Measurements from ENCODE around the gene ATRIP. TPM values are rescaled to one million over a fixed set of nuclear protein-coding genes. Genes with fewer than 3 reads are reported as not detected.
A peak's percentile ranks its signal among the peaks of the same experiment; 100 is the strongest.
"Not testable (repeated sequence)": the region's sequence is repeated elsewhere in the genome, so short reads cannot be mapped to it uniquely, and the experiment has no call there.

The ATRIP gene
- total RNA-seq, 1 experiment from 2014 or later, result 12.8 TPM

DNA sequence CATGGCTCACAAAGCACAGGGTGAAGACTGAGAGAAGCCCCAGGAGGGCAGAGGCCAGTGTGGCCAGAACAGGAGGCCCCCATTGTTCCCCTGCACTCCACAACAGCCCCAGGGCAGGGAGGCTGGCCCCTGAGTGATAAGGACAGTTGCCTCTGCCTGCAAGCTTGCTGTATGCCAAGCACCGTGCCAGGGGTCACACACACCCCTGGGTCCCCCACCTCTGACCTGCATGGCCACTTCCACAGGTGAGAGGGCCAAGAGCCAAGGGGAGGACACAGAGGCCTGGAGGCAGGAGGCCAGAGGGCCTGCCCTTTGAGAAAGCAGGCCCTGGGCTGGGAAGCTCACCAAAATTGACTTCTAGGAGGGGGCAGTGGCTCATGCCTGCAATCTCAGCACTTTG lies 23.7 kb downstream of the ATRIP start:
- no peaks in the 10 kb centered on the region for H3K36me3 ChIP-seq
- DNase-seq, result peak; percentile 45 to 58
- H3K4me1 ChIP-seq, result peaks cover 19% of the 10 kb centered on the region
- no peak overlapping the region for H3K4me3 ChIP-seq
- H3K9me3 ChIP-seq (replicated peaks), result no peaks in the 10 kb centered on the region
- no peaks in the 10 kb centered on the region for H3K27me3 ChIP-seq
- H3K27ac ChIP-seq, result peak overlapping the region; percentile 51

DNA sequence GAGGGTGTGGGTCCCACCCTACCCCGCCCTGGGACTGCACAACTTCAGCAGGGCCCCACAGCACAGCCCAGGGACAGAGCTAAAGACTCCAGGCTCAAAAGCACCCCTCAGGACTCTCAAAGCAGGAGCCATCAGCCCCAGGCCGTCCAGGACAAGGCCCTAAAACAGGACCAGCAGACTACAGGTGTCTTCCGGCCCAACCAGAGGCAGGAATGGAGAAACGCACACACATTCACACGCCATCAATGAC lies 26.1 kb downstream of the ATRIP start:
- H3K36me3 ChIP-seq, result no peaks in the 10 kb centered on the region
- H3K27ac ChIP-seq, result peak overlapping the region; percentile 92
- no peak for DNase-seq
- peak overlapping the region; percentile 70 for H3K4me3 ChIP-seq
- peaks cover 16% of the 10 kb centered on the region for H3K4me1 ChIP-seq
- no peaks in the 10 kb centered on the region for H3K9me3 ChIP-seq (replicated peaks)
- no peaks in the 10 kb centered on the region for H3K27me3 ChIP-seq

DNA sequence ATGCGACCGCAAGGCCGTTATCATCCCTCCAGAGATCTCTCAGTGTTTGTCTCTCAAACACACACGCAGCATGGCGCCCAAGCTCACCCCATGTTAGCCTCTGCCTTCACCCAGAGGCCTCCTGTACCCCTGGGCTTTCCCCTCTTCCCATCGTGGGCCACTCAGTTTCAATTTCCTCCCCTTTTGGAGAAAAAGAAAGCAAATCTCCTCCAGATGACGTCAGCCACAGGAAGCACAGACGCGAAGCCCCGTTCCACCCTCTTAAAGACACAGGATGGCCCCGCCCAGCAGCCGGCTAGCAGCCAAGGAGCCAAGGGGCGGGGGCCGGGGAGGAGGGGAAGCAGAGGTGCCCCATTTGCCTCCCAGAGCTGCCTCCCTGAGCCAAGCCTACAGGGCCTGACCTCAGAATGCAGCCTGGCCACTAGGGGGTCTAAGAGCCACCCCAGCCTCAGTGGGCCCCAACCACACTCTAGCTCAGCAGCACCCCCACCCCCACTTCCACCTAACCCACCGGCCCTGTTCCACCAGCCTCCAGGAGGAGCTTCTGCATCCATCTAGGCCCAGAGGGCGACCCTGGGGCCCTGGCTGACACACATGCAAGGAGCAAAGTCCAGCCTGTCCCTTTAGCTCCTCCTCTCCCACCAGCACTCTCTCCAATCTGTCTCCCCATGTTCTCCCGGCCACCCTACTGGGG lies 26.5 kb downstream of the ATRIP start:
- Histone ChIP-seq H3K9me3 (replicated peaks) (no peaks in the 10 kb centered on the region), H3K36me3 (no peaks in the 10 kb centered on the region), H3K4me1 (peaks cover 15% of the 10 kb centered on the region), H3K27me3 (no peaks in the 10 kb centered on the region), H3K27ac (peak overlapping the region; percentile 92), H3K4me3 (peak overlapping the region; percentile 70)
- DNase-seq, result peak; percentile 93 to 95

DNA sequence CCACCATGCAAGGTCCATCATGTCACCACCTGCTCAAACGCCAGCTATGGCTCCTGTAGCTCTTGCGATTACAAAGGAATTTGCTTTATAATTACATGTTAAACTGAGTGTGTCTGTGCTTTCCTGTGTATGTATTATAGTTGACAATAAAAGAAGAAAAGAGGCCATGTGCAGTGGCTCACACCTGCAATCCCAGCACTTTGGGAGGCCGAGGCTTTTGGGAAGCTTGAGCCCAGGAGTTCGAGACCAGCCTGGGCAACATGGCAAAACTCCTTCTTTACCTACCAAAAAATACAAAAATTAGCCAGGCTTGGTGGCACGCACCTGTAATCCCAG lies 27.0 kb downstream of the ATRIP start:
- Histone ChIP-seq H3K4me1 (peaks cover 15% of the 10 kb centered on the region), H3K4me3 (peak overlapping the region; percentile 70; the same call in 1 of the 2 replicates), H3K36me3 (no peaks in the 10 kb centered on the region), H3K27ac (peak overlapping the region; percentile 92; the same call in 1 of the 2 replicates), H3K9me3 (replicated peaks) (no peaks in the 10 kb centered on the region), H3K27me3 (no peaks in the 10 kb centered on the region)
- DNase-seq, result no peak

- H3K9me3 ChIP-seq (replicated peaks); H3K27me3 ChIP-seq; H3K27ac ChIP-seq; H3K4me3 ChIP-seq; DNase-seq; H3K36me3 ChIP-seq: not testable (repeated sequence)
- peaks cover 15% of the 10 kb centered on the region for H3K4me1 ChIP-seq
Measured at GRCh38 chr3:48474031-48474430, 27.5 kb downstream of the ATRIP start.

DNA sequence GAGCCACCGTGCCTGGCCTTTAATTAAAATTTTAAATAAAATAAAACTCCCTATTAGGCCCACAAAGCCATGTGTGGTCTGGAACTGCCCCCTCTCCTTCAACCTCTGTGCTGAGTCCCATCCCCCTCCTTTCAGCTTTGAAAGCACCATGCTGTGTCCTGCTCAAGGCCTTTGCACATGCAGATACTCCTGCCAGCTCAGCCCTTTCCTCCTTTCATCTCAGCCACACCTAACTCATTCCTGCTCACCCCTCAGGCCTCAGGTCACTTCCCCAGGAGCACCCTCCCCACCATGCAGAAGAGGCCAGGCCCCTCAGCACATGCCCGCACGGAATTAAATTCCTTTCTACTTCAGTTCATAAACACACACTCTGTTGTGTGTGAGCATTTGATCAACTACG lies 28.1 kb downstream of the ATRIP start:
- Histone ChIP-seq H3K4me3 (no peak overlapping the region), H3K27me3 (no peaks in the 10 kb centered on the region), H3K27ac (no peak overlapping the region), H3K4me1 (peaks cover 13% of the 10 kb centered on the region), H3K9me3 (replicated peaks) (no peaks in the 10 kb centered on the region), H3K36me3 (no peaks in the 10 kb centered on the region)
- no peak for DNase-seq

GRCh38 chr3:48475188-48475587 lies 28.7 kb downstream of the ATRIP start:
- DNase-seq, result no peak
- no peak overlapping the region for H3K4me3 ChIP-seq
- H3K27me3 ChIP-seq, result no peaks in the 10 kb centered on the region
- no peaks in the 10 kb centered on the region for H3K9me3 ChIP-seq (replicated peaks)
- no peaks in the 10 kb centered on the region for H3K36me3 ChIP-seq
- H3K4me1 ChIP-seq, result peaks cover 7% of the 10 kb centered on the region
- no peak overlapping the region for H3K27ac ChIP-seq

GRCh38 chr3:48476426-48477053 lies 30.0 kb downstream of the ATRIP start:
- Histone ChIP-seq H3K4me1 (peaks cover 3% of the 10 kb centered on the region; the same call in 1 of the 2 replicates), H3K4me3 (no peak overlapping the region), H3K9me3 (replicated peaks) (no peaks in the 10 kb centered on the region), H3K27me3 (no peaks in the 10 kb centered on the region), H3K27ac (no peak overlapping the region), H3K36me3 (no peaks in the 10 kb centered on the region)
- no peak for DNase-seq

GRCh38 chr3:48477959-48478520 lies 31.5 kb downstream of the ATRIP start:
- Histone ChIP-seq H3K4me1 (peaks cover 3% of the 10 kb centered on the region; the same call in 1 of the 2 replicates), H3K27ac (no peak overlapping the region), H3K9me3 (replicated peaks) (no peaks in the 10 kb centered on the region)

GRCh38 chr3:48478626-48479555 lies 32.4 kb downstream of the ATRIP start:
- Histone ChIP-seq H3K4me1 (no peaks in the 10 kb centered on the region), H3K27me3 (no peaks in the 10 kb centered on the region), H3K4me3 (no peak overlapping the region), H3K9me3 (replicated peaks) (no peaks in the 10 kb centered on the region), H3K27ac (no peak overlapping the region), H3K36me3 (no peaks in the 10 kb centered on the region)
- no peak for DNase-seq

More at GRCh38 chr3:48477959-48478520, 31.5 kb downstream of the ATRIP start:
- no peak overlapping the region for H3K4me3 ChIP-seq
- peak in 1 of 2 experiments; percentile 16 for DNase-seq
- no peaks in the 10 kb centered on the region for H3K27me3 ChIP-seq
- H3K36me3 ChIP-seq, result no peaks in the 10 kb centered on the region

DNA sequence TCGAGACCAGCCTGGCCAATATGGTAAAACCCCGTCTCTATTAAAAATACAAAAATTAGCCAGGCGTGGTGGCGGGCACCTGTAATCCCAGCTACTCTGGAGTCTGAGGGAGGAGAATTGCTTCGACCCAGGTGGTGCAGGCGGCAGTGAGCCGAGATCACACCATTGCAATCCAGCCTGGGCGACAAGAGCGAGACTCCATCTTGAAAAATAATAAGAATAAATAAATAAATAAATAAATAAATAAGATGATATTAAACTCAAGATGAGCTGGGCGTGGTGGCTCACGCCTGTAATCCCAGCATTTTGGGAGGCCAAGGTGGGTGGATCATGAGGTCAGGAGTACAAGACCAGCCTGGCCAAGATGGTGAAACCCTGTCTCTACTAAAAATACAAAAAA lies 34.4 kb downstream of the ATRIP start:
- H3K4me3 ChIP-seq; H3K4me1 ChIP-seq; DNase-seq; H3K27me3 ChIP-seq; H3K27ac ChIP-seq; H3K9me3 ChIP-seq (replicated peaks); H3K36me3 ChIP-seq: not testable (repeated sequence)

DNA sequence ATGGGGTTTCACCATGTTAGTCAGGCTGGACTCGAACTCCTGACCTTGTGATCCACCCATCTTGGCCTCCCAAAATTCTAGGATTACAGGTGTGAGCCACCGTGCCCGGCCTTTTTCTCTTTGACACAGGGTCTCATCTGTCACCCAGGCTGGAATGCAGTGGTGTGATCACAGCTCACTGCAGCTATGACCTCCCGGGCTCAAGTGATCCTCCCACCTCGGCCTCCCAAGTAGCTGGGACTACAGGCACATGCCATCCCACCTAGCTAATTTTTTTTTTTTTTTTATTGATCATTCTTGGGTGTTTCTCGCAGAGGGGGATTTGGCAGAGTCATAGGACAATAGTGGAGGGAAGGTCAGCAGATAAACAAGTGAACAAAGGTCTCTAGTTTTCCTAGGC lies 36.3 kb downstream of the ATRIP start:
- not testable (repeated sequence) for H3K9me3 ChIP-seq (replicated peaks); H3K27me3 ChIP-seq; DNase-seq; H3K36me3 ChIP-seq; H3K4me1 ChIP-seq; H3K27ac ChIP-seq; H3K4me3 ChIP-seq

DNA sequence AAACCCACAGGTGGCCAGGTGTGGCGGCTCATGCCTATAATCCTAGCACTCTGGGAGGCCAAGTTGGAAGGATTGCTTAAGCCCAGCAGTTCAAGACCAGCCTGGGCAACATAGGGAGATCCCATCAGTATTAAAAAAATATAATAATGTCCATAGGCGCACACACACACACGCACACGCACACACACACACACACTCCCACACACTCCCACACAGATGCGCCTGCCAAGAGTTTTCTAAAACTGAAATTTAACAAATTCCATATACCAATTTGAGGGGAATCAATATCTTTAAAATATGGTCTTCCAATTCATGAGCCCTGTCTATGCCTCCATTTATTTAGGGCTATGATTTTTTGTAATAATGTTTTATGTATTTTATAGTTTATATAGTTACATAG lies 40.4 kb downstream of the ATRIP start:
- Histone ChIP-seq H3K36me3 (no peaks in the 10 kb centered on the region), H3K27me3 (no peaks in the 10 kb centered on the region)

DNA sequence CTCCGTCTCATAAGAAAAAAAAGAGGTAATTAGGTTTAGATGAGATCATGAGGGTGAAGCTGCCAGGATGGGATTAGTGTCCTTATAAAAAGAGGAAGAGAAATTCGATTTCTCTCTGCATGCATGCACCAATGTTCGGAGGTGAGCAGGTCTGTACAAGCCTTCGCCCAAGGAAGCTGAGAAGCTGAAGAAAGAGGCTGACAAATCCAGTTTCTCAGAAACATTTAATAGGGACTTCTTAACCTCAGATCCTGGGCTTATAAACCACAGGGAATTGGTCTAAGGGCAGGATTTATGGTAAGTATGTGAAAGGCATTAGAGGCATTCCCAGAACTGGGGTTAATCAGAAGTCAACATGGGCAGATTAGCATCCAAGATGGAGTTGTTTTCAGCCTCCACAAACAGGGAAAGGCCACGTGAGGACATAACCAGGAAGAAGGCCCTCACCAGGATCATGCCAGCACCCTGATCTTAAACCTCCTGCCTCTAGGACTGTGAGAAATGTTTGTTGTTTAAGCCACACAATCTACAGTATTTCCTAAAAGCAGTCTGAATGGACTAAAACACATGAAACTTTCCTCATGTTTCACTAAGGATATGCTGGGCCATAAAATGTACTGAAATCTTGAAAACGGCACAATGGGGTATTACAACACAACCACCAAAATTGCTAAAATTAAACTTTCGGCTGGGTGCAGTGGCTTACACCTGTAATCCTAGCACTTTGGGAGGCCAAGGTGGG lies 46.1 kb downstream of the ATRIP start:
- Histone ChIP-seq H3K4me1 (peaks cover 15% of the 10 kb centered on the region), H3K27ac (peak overlapping the region; percentile 96), H3K9me3 (replicated peaks) (no peaks in the 10 kb centered on the region), H3K27me3 (no peaks in the 10 kb centered on the region), H3K4me3 (peak overlapping the region; percentile 51), H3K36me3 (no peaks in the 10 kb centered on the region)
- peak; percentile 66 to 83 for DNase-seq

More for the DNA sequence above, 40.4 kb downstream of the ATRIP start:
- DNase-seq, result no peak
- no peak overlapping the region for H3K27ac ChIP-seq
- H3K9me3 ChIP-seq (replicated peaks), result no peaks in the 10 kb centered on the region
- H3K4me3 ChIP-seq, result no peak overlapping the region
- H3K4me1 ChIP-seq, result peaks cover 5% of the 10 kb centered on the region; the same call in 1 of the 2 replicates

Data from SJCRH30 (cell line).